HG03045 (cell line): ENCODE data around the gene SPIN2A.
A peak's percentile ranks its signal among the peaks of the same experiment; 100 is the strongest.
"Not testable (repeated sequence)": the region's sequence is repeated elsewhere in the genome, so short reads cannot be mapped to it uniquely, and the experiment has no call there.

ENCODE experiments used
- ATAC-seq: cut with Tn5 transposase; IDR thresholded peaks from one replicate; pipeline ENCODE4 v1.9.1; 2021; ENCODE audit warnings: mild to moderate bottlenecking, moderate library complexity; ENCODE audit not compliant: unreplicated experiment

SPIN2A gene

GRCh38 chrX:57137073-57137472, at the start of gene SPIN2A:
Gene SPIN2A (minus strand): TSS chrX:57137397. CDS start chrX:57136597, 800 bp downstream.
- ATAC-seq = not testable (repeated sequence)

- no peak for ATAC-seq
These were observed 41.4 kb upstream of the SPIN2A start for GRCh38 chrX:57178605-57179004.

- no peak for ATAC-seq
These were observed 39.9 kb upstream of the SPIN2A start for GRCh38 chrX:57177070-57177469.

GRCh38 chrX:57172544-57172943, 35.3 kb upstream of the SPIN2A start:
- ATAC-seq = no peak

GRCh38 chrX:57156397-57157049, 19.3 kb upstream of the SPIN2A start:
- no peak for ATAC-seq

- ATAC-seq = no peak
These were observed 18.0 kb upstream of the SPIN2A start for GRCh38 chrX:57155171-57155570.

- ATAC-seq = not testable (repeated sequence)
These were observed 15.0 kb upstream of the SPIN2A start for GRCh38 chrX:57152222-57152621.

- no peak for ATAC-seq
These were observed 1.5 kb upstream of the SPIN2A start for GRCh38 chrX:57138674-57139073.

- no peak for ATAC-seq
These were observed 304 bp upstream of the SPIN2A start for GRCh38 chrX:57137501-57137900.

GRCh38 chrX:57136589-57136988, 608 bp downstream of the SPIN2A start:
- ATAC-seq = not testable (repeated sequence)

GRCh38 chrX:57135287-57135686, 1.9 kb downstream of the SPIN2A start:
- ATAC-seq = no peak

GRCh38 chrX:57134702-57135101, 2.5 kb downstream of the SPIN2A start:
- ATAC-seq = no peak

GRCh38 chrX:57133706-57134105, 3.5 kb downstream of the SPIN2A start:
- ATAC-seq = no peak

- not testable (repeated sequence) for ATAC-seq
These were observed 3.9 kb downstream of the SPIN2A start for GRCh38 chrX:57133284-57133683.

- ATAC-seq = no peak
These were observed 5.2 kb downstream of the SPIN2A start for GRCh38 chrX:57132046-57132445.

- no peak for ATAC-seq
These were observed 15.4 kb downstream of the SPIN2A start for GRCh38 chrX:57121816-57122215.

GRCh38 chrX:57121162-57121755, 15.9 kb downstream of the SPIN2A start, which contains the start of gene SPIN2B:
Gene SPIN2B (minus strand): TSS chrX:57121548.
- ATAC-seq = peak; percentile 100

GRCh38 chrX:57120619-57121161, 16.5 kb downstream of the SPIN2A start:
- not testable (repeated sequence) for ATAC-seq

- no peak for ATAC-seq
These were observed 17.8 kb downstream of the SPIN2A start for GRCh38 chrX:57119416-57119815.

GRCh38 chrX:57117566-57117965, 19.6 kb downstream of the SPIN2A start:
- not testable (repeated sequence) for ATAC-seq

- no peak for ATAC-seq
These were observed 32.2 kb downstream of the SPIN2A start for GRCh38 chrX:57104921-57105398.

GRCh38 chrX:57104406-57104805, 32.8 kb downstream of the SPIN2A start:
- no peak for ATAC-seq
